H9 (cell line): ENCODE results near the gene C1QTNF1. TPM values are rescaled to one million over a fixed set of nuclear protein-coding genes. Genes with fewer than 3 reads are reported as not detected.

ENCODE experiments used
- DNase-seq: peaks from one replicate; pipeline ENCODE4 v3.0.0-alpha.2; 2017
- H2AFZ ChIP-seq: one replicate; pipeline ENCODE4 v1.6.1; 2013; ENCODE audit warnings: mild to moderate bottlenecking, low read length, control low read depth, moderate library complexity
- H2AK5ac ChIP-seq: 2 replicates; pipeline ENCODE4 v1.6.1; 2013; ENCODE audit warnings: low read length, control low read depth, mixed read lengths; ENCODE audit not compliant: insufficient read length
- H2BK120ac ChIP-seq: one replicate; pipeline ENCODE4 v1.6.1; 2013; ENCODE audit warnings: low read depth, mild to moderate bottlenecking, low read length, control low read depth, inconsistent platforms; ENCODE audit not compliant: poor library complexity, severe bottlenecking
- H2BK12ac ChIP-seq: 2 replicates; pipeline ENCODE4 v1.6.1; 2013; ENCODE audit warnings: low read length, control low read depth, mixed read lengths, low read depth; ENCODE audit not compliant: insufficient read length
- H2BK15ac ChIP-seq: 2 replicates; pipeline ENCODE4 v1.6.1; 2013; ENCODE audit warnings: low read depth, low read length, control low read depth
- H2BK20ac ChIP-seq: one replicate; pipeline ENCODE4 v1.6.1; 2013; ENCODE audit warnings: low read depth, mild to moderate bottlenecking, low read length, control low read depth, inconsistent platforms; ENCODE audit not compliant: poor library complexity, severe bottlenecking
- H2BK5ac ChIP-seq: 2 replicates; pipeline ENCODE4 v1.6.1; 2013; ENCODE audit warnings: low read length, control low read depth, mixed read lengths; ENCODE audit not compliant: insufficient read length
- H3K14ac ChIP-seq: 2 replicates; pipeline ENCODE4 v1.6.1; 2013; ENCODE audit warnings: low read length, control low read depth; ENCODE audit not compliant: insufficient read depth
- H3K18ac ChIP-seq: 2 replicates; pipeline ENCODE4 v1.6.1; 2013; ENCODE audit warnings: low read depth, mild to moderate bottlenecking, mixed read lengths, low read length, control low read depth; ENCODE audit not compliant: insufficient read length
- H3K23ac ChIP-seq: 2 replicates; pipeline ENCODE4 v1.6.1; 2013; ENCODE audit warnings: low read length, control low read depth, mixed read lengths, low read depth; ENCODE audit not compliant: insufficient read length
- H3K23me2 ChIP-seq: 2 replicates; pipeline ENCODE4 v1.6.1; 2013; ENCODE audit warnings: low read depth, mild to moderate bottlenecking, mixed read lengths, low read length, control low read depth; ENCODE audit not compliant: insufficient read length, poor library complexity, severe bottlenecking
- H3K27ac ChIP-seq: 2 replicates; pipeline ENCODE4 v1.5.1; 2013; ENCODE audit warnings: low read length, control low read depth, mixed read lengths, low read depth; ENCODE audit not compliant: insufficient read length
- H3K27me3 ChIP-seq: 2 replicates; pipeline ENCODE4 v1.6.1; 2013; ENCODE audit warnings: low read length, control low read depth, inconsistent platforms; ENCODE audit not compliant: insufficient read depth
- H3K4ac ChIP-seq: 2 replicates; pipeline ENCODE4 v1.6.1; 2013; ENCODE audit warnings: low read depth, mild to moderate bottlenecking, control low read depth, inconsistent platforms, low read length, moderate library complexity
- H3K4me1 ChIP-seq: 2 replicates; pipeline ENCODE4 v1.6.1; 2013; ENCODE audit warnings: low read length, control low read depth, inconsistent platforms; ENCODE audit not compliant: insufficient read depth
- H3K4me2 ChIP-seq: 2 replicates; pipeline ENCODE4 v1.6.1; 2013; ENCODE audit warnings: low read length, control low read depth, mixed read lengths; ENCODE audit not compliant: insufficient read length, insufficient read depth
- H3K56ac ChIP-seq: 2 replicates; pipeline ENCODE4 v1.6.1; 2013; ENCODE audit warnings: low read depth, mild to moderate bottlenecking, mixed read lengths, low read length, control low read depth; ENCODE audit not compliant: insufficient read length
- H3K79me1 ChIP-seq: 2 replicates; pipeline ENCODE4 v1.6.1; 2013; ENCODE audit warnings: low read depth, mild to moderate bottlenecking, moderate library complexity, low read length, control low read depth, inconsistent platforms; ENCODE audit not compliant: insufficient read depth, poor library complexity, severe bottlenecking
- H3K79me2 ChIP-seq: 2 replicates; pipeline ENCODE4 v1.6.1; 2013; ENCODE audit warnings: low read length, control low read depth, inconsistent platforms; ENCODE audit not compliant: insufficient read depth
- H3K9ac ChIP-seq: 2 replicates; pipeline ENCODE4 v1.6.1; 2013; ENCODE audit warnings: low read length, control low read depth, mixed read lengths; ENCODE audit not compliant: insufficient read length; ENCODE audit errors: extremely low read depth
- H3K9me3 ChIP-seq: one replicate; pipeline ENCODE4 v1.6.1; 2013; ENCODE audit warnings: low read depth, low read length, inconsistent platforms; ENCODE audit not compliant: control insufficient read depth
- H3T11ph ChIP-seq: one replicate; pipeline ENCODE4 v1.6.1; 2013; ENCODE audit warnings: mild to moderate bottlenecking, low read length, control low read depth, inconsistent platforms
- H4K20me1 ChIP-seq: one replicate; pipeline ENCODE4 v1.6.1; 2013; ENCODE audit not compliant: control insufficient read depth, insufficient read length, insufficient read depth
- H4K5ac ChIP-seq: 2 replicates; pipeline ENCODE4 v1.6.1; 2013; ENCODE audit warnings: low read depth, mild to moderate bottlenecking, mixed read lengths, low read length, control low read depth; ENCODE audit not compliant: insufficient read length
- H4K8ac ChIP-seq: replicated peaks from 2 replicates; pipeline ENCODE4 v1.6.1; 2013; ENCODE audit warnings: low read length, control low read depth, mixed read lengths, low read depth; ENCODE audit not compliant: insufficient read length
- H4K91ac ChIP-seq: 2 replicates; pipeline ENCODE4 v1.6.1; 2013; ENCODE audit warnings: low read depth, mild to moderate bottlenecking, moderate library complexity, mixed read lengths, low read length, control low read depth; ENCODE audit not compliant: insufficient read length
- H3K27ac Mint-ChIP-seq, 3 experiments: 2 replicates in 2 of 3; 3 replicates in 1 of 3; pipeline ENCODE4 v1.8.0; 2020 to 2021; ENCODE audit warnings: mixed read lengths in 3 of 3, mild to moderate bottlenecking in 1 of 3, moderate library complexity in 1 of 3
- H3K27me3 Mint-ChIP-seq: 2 replicates; pipeline ENCODE4 v1.8.0; 2021; ENCODE audit warnings: low read depth, mild to moderate bottlenecking, moderate library complexity, mixed read lengths
- H3K36me3 Mint-ChIP-seq, 3 experiments: 2 replicates in 2 of 3; 3 replicates in 1 of 3; pipeline ENCODE4 v1.8.0; 2020 to 2021; ENCODE audit warnings: low read depth in 3 of 3, mixed read lengths in 3 of 3; ENCODE audit not compliant: insufficient read depth in 1 of 3
- H3K4me1 Mint-ChIP-seq, 2 experiments: 2 replicates each; pipeline ENCODE4 v1.8.0; 2020; ENCODE audit warnings: mixed read lengths in 2 of 2
- H3K4me3 Mint-ChIP-seq, 2 experiments: 2 replicates in 1 of 2; 3 replicates in 1 of 2; pipeline ENCODE4 v1.8.0; 2020 to 2021; ENCODE audit warnings: mild to moderate bottlenecking in 2 of 2, mixed read lengths in 2 of 2, moderate library complexity in 1 of 2
- H3K9me3 Mint-ChIP-seq, 2 experiments: 2 replicates in 1 of 2; 3 replicates in 1 of 2; pipeline ENCODE4 v1.8.0; 2020; ENCODE audit warnings: mild to moderate bottlenecking in 2 of 2, mixed read lengths in 2 of 2, moderate library complexity in 1 of 2
- CTCF ChIP-seq: fragments of 200-600 bp; sonication (generic); conservative IDR thresholded peaks from 3 replicates; pipeline ENCODE4 v1.8.0; 2021; ENCODE audit warnings: antibody characterized with exemption, mild to moderate bottlenecking
- WGBS: extraction: QIAGEN DNeasy Blood & Tissue Kit; methylation state at CpG from one replicate; pipeline ENCODE4 v1.1.7; 2013; ENCODE audit warnings: missing lambda C conversion rate, low lambda C conversion rate, mixed read lengths; ENCODE audit not compliant: insufficient read length; ENCODE audit errors: extremely low coverage; 5-methylcytosine and 5-hydroxymethylcytosine counted together
- total RNA-seq: library from RNA; stranded (reverse); gene quantifications from 2 replicates; pipeline ENCODE4 v1.2.1, GENCODE V29; 2021

Gene C1QTNF1
- total RNA-seq, 1 experiment from 2014 or later, result 0.96 TPM

GRCh38 chr17:78991017-78991738 lies 32.8 kb upstream of the C1QTNF1 start:
- Mint-ChIP-seq H3K4me1 (peaks cover 8 to 9% of the 10 kb centered on the region in 2 experiments), H3K36me3 (peaks cover 15 to 46% (median 26%) of the 10 kb centered on the region in 3 experiments), H3K4me3 (no peak overlapping the region), H3K27ac (no peak overlapping the region), H3K9me3 (no peaks in the 10 kb centered on the region), H3K27me3 (peaks cover 20% of the 10 kb centered on the region)
- Histone ChIP-seq H2BK15ac (no peak overlapping the region), H4K8ac (no peak overlapping the region), H4K5ac (no peak overlapping the region), H3T11ph (no peak overlapping the region), H2BK120ac (no peak overlapping the region), H3K27me3 (no peaks in the 10 kb centered on the region), H3K14ac (no peak overlapping the region; the same call in 1 of the 2 replicates), H3K4me2 (no peak overlapping the region), H3K79me1 (no peaks in the 10 kb centered on the region), H4K20me1 (no peaks in the 10 kb centered on the region), H3K56ac (no peak overlapping the region), H3K4ac (no peak overlapping the region), H3K23ac (no peak overlapping the region), H3K9me3 (no peaks in the 10 kb centered on the region), H2AFZ (no peak overlapping the region), H3K18ac (no peak overlapping the region), H2BK20ac (no peak overlapping the region), H3K27ac (no peak overlapping the region), H3K79me2 (no peaks in the 10 kb centered on the region), H3K9ac (no peak overlapping the region), H2AK5ac (no peak overlapping the region), H3K4me1 (peaks cover 4% of the 10 kb centered on the region; the same call in 1 of the 2 replicates), H3K23me2 (no peaks in the 10 kb centered on the region), H2BK5ac (no peak overlapping the region), H2BK12ac (no peak overlapping the region), H4K91ac (no peak overlapping the region)
- WGBS, result no CpG with 5 or more reads among the region's 33 CpGs
- DNase-seq, result no peak
- TF ChIP-seq CTCF, result no peak
